HG03432 (cell line): Measurements from ENCODE around the gene MEGF6.

ENCODE experiments used
- ATAC-seq: cut with Tn5 transposase; IDR thresholded peaks from one replicate; pipeline ENCODE4 v1.9.1; 2021; ENCODE audit warnings: mild to moderate bottlenecking, moderate library complexity; ENCODE audit not compliant: unreplicated experiment

MEGF6 gene

GRCh38 chr1:3475839-3476573, 135.3 kb downstream of the MEGF6 start:
- ATAC-seq: no peak

GRCh38 chr1:3474421-3474820, 136.9 kb downstream of the MEGF6 start:
- ATAC-seq: no peak

GRCh38 chr1:3474016-3474415, 137.3 kb downstream of the MEGF6 start:
- no peak for ATAC-seq

GRCh38 chr1:3473381-3473844, 137.9 kb downstream of the MEGF6 start:
- ATAC-seq: no peak

DNA sequence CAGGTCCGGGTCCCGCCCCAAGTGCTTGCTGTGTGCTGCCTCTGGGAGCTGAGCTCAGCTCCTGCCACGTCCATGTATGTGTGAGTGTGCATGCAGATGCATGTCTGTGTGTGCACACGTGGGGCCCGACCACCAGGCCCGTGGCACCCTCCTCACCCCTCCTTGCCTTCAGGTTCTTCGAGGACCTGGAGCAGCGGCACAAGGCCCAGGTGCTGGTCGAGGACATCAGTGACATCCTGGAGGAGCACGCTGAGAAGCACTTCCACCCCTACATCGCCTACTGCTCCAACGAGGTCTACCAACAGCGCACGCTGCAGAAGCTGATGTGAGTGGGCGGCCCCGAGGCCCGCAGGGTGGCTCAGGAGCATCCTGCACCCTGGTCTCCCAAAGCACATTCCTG, 138.4 kb downstream of the MEGF6 start:
- ATAC-seq: no peak

DNA sequence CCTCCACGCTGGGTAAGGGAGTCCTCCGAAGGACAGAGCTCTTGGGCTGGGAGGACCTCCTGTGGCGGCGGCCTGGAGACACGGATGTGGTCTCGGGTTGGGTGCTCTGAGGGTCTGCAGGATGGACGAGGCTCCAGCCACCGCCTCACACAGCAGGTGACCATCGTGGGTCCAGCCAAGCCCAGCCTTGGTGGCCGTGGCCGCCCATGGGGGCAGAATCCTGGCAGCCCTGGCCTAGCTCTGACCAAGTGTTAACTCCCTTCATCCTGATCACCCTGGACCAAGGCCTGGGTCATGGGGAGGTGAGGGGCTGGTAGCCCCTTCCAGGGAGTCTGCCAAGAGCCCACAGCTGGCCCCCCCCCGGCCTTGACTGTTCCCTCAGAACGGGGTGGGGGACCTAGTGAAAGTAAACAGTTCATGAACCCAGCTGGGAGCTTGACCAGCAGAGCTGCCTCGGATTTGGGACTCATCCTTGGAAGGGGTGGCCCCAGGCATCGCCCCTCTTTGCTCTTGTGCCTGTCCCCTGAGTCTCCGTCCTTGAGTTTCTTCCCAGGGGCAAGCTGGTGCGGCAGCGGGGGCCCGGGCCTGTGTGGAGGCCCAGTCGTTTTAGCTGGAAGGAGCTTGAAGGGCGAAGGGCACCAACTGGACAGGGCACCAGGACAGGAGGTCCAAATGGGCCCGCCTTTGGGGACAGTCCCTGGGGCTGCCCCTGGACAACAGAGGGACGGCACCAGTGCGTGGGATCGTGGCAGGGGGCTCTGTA, 139.0 kb downstream of the MEGF6 start:
- ATAC-seq: no peak

GRCh38 chr1:3471356-3472087, 139.8 kb downstream of the MEGF6 start:
- ATAC-seq: no peak

- no peak for ATAC-seq
These were observed 140.5 kb downstream of the MEGF6 start for GRCh38 chr1:3470650-3471355.

GRCh38 chr1:3469849-3470649, 141.3 kb downstream of the MEGF6 start:
- no peak for ATAC-seq

DNA sequence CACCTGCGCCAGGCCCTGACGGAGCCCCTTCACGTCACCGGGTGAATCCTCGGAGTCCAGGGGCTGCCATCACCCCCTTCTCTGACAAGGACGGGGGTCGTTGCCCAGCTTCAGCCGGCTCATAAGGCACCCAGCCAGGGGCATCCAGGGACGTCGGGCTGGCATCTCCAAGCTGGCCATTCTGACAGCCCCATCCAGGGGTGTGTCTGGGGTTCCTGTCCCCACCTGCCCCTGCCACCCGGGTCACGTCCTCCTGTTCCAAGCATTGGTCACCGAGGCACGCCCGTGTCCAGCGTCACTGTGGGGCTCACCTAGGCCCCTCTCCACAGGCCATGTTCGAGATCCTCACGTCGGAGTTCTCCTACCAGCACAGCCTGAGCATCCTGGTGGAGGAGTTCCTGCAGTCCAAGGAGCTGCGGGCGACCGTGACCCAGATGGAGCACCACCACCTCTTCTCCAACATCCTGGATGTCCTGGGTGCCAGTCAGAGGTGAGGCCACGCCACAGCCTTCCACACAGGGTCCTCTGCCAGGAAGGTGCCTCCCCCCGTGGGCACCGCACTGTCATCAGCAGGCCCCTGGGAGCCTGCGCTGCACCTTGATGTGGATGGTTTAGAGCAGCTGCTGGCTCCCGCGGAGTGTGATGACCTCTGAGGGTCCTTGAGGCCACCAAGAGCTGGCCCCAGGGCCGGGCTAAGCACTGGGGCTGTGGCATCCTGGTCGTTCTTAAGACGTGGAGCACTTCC, 142.0 kb downstream of the MEGF6 start:
- ATAC-seq: no peak

GRCh38 chr1:3468236-3469103, 142.8 kb downstream of the MEGF6 start:
- no peak for ATAC-seq

DNA sequence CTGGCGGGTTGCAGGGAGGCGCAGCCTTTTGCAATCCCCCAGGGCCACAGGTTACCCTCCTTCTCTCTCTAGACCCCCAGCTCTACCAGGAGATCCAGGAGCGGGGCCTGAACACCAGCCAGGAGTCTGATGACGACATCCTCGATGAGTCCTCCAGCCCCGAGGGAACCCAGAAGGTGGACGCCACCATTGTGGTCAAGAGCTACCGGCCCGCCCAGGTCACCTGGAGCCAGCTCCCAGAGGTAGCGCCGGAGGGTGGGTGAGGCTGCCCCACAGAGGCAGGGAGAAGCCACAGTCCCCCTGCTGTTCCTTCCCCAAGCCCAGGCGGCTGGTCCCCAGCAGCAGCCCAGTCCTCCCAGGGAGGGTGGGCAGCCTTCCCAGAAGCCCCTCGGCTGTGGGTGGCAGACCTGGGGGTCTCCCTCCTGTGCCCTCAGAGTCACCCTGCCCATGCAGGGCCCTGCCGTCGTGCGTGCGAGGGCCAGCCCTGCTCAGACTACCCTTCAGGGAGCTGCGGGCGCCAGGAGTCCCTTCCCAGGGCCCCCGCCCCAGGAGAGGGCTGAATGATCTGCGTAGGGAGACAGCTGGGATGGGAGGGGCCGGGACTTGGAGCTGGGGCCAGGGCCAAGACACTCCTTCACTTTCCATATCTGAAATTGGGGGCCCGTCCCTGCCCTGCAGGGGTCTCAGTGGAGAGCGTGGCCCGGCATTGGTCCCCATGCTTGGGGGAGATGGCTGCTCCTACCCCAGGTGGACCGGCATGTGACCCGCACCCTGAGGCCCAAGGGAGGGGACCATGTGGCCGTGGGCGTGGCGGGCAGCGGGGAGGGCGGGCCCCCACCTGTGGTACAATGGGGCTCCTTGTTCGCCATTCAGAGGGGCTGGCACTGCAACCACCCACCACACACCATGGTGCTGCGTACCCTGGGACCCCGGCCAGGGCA, 143.9 kb downstream of the MEGF6 start:
- no peak for ATAC-seq

DNA sequence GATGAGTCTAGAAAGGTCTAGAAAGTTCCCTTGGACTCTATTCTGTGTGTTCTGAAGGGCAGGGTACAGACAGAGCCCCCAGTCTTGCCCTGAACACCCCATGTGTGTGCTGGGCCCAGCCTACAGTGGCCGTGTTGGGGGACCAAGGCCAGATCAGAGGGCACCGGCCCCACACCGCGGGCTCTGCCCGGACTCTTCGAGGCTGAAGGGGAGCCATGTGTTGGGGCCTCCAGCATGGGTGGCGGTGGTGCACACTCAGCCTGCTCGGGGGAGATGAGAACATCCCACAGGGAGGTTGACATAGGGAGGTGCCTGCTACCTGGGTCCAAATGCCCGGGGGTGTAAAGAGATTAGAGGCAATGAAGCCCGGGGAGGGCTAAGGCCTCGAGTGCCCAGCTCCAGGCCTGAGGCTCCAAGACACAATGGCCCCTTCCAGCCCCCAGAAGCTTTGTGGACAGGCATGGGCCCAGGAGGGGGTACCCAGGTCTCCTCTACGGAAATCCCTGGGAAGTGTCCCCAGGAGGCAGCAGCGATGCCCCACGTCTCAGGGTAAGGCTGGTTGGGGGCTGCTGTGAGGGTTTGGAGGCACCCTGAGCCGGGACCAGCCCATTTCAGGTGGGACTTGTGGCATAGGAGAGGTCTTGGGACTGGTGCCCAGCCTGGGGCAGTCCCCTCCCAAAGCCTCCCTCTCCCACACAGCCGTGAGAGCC, 144.8 kb downstream of the MEGF6 start:
- no peak for ATAC-seq

GRCh38 chr1:3465935-3466321, 145.4 kb downstream of the MEGF6 start:
- ATAC-seq: no peak

DNA sequence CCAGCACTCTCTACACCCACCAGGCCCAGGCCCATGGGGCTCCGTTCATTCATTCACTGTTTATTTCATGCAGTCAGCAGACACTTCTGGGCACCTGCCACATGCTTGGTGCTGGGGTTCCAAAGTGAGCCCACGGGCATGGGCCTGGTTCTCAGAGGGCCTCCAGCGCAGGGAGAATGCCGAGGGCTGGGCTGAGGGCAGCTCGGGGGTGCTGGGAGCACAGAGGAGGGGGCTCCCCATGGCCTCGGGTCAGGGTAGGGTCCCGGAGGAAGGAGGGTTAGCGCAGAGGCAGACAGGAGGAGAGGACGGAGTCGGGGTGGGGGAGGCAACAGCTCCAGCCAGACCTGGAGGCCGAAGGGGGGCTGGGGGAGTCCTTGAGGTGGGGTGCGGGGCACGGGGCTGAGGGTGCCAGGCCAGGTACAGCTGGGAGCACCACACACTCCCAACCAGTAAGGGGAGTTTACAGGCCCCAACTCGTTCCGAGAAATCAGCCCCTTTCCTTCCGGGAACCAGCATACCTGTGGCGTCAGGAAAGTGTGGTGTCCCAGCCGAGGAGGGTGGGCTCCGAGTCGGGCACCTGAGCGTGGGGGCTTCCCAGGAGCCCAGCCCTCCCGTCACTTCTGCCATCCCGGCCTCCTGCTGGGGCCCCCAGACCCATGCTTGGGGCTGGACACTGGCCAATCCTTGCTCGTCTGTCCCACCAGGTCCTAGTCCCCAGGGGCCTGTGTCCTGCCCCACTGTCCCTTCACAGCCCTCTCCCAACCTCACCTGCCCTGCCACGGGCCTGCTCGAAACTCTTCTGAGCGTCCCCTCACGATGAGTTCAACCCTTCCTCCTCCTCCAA, 146.0 kb downstream of the MEGF6 start:
- no peak for ATAC-seq

- no peak for ATAC-seq
These were observed 146.7 kb downstream of the MEGF6 start for GRCh38 chr1:3464649-3465025.
